ENCODE data around the gene CLIP2.
"Not testable (repeated sequence)": the region's sequence is repeated elsewhere in the genome, so short reads cannot be mapped to it uniquely, and the experiment has no call there.

DNA sequence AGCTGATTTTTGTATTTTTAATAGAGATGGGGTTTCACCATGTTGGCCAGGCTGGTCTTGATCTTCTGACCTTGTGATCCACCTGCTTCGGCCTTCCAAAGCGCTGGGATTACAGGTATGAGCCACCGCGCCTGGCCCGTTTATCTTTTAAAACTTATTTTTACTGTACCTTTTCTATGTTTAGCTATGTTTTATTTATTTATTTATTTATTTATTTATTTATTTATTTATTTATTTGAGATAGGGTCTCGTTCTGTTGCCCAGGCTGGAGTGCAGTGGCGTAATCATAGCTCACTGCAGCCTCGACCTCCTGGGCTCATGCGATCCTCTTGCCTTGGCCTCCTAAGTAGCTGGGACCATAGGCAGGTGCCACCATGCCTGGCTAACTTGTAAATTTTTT lies 33.7 kb downstream of the CLIP2 start:
- TF ChIP-seq EZH2phosphoT487 (IDR thresholded peaks at IDR 0.05; ENCODE audit: borderline replicate concordance); CTCF (conservative IDR thresholded peaks at IDR 0.05; ENCODE audit: low read length): not testable (repeated sequence)

All from Loucy (cell line).